ENCODE data around the gene OSBPL9.

OSBPL9 gene

GRCh38 chr1:51788938-51789337 is 172.0 kb downstream of the OSBPL9 start:
- Mint-ChIP-seq H3K4me3 (no peak overlapping the region), H3K9me3 (no peaks in the 10 kb centered on the region), H3K27ac (no peak overlapping the region), H3K36me3 (ENCODE audit: low read depth) (peaks cover 76% of the 10 kb centered on the region), H3K27me3 (ENCODE audit: low read depth, poor library complexity) (no peaks in the 10 kb centered on the region), H3K4me1 (peaks cover under 1% of the 10 kb centered on the region)
- DNase-seq: no peak
- no peak for TF ChIP-seq CTCF (IDR thresholded peaks at IDR 0.05)

- DNase-seq: no peak
- Mint-ChIP-seq H3K36me3 (ENCODE audit: low read depth) (peaks cover 78% of the 10 kb centered on the region), H3K4me3 (no peak overlapping the region), H3K9me3 (no peaks in the 10 kb centered on the region), H3K27me3 (ENCODE audit: low read depth, poor library complexity) (no peaks in the 10 kb centered on the region), H3K4me1 (peaks cover 5% of the 10 kb centered on the region), H3K27ac (no peak overlapping the region)
- TF ChIP-seq CTCF (IDR thresholded peaks at IDR 0.05): no peak
Observed at GRCh38 chr1:51789342-51789741, 172.4 kb downstream of the OSBPL9 start.

- Mint-ChIP-seq H3K9me3 (no peaks in the 10 kb centered on the region), H3K27ac (no peak overlapping the region), H3K27me3 (ENCODE audit: low read depth, poor library complexity) (no peaks in the 10 kb centered on the region), H3K4me1 (peaks cover 9% of the 10 kb centered on the region), H3K4me3 (no peak overlapping the region), H3K36me3 (ENCODE audit: low read depth) (peaks cover 78% of the 10 kb centered on the region)
- TF ChIP-seq CTCF (IDR thresholded peaks at IDR 0.05): no peak
- no peak for DNase-seq
Observed at GRCh38 chr1:51790385-51790784, 173.5 kb downstream of the OSBPL9 start.

- Mint-ChIP-seq H3K27me3 (ENCODE audit: low read depth, poor library complexity) (no peaks in the 10 kb centered on the region), H3K4me3 (no peak overlapping the region), H3K4me1 (peaks cover 9% of the 10 kb centered on the region), H3K9me3 (no peaks in the 10 kb centered on the region), H3K36me3 (ENCODE audit: low read depth) (peaks cover 68% of the 10 kb centered on the region), H3K27ac (peak overlapping the region; percentile 66)
- TF ChIP-seq CTCF (IDR thresholded peaks at IDR 0.05): no peak
- no peak for DNase-seq
Observed at GRCh38 chr1:51791888-51792287, 175.0 kb downstream of the OSBPL9 start.

- Mint-ChIP-seq H3K4me3 (no peak overlapping the region), H3K4me1 (peaks cover 9% of the 10 kb centered on the region), H3K27ac (peak overlapping the region; percentile 66), H3K27me3 (ENCODE audit: low read depth, poor library complexity) (no peaks in the 10 kb centered on the region), H3K36me3 (ENCODE audit: low read depth) (peaks cover 67% of the 10 kb centered on the region), H3K9me3 (no peaks in the 10 kb centered on the region)
- no peak for DNase-seq
- no peak for TF ChIP-seq CTCF (IDR thresholded peaks at IDR 0.05)
Observed at GRCh38 chr1:51792864-51793263, 176.0 kb downstream of the OSBPL9 start.

GRCh38 chr1:51794260-51794659 is 177.4 kb downstream of the OSBPL9 start:
- Mint-ChIP-seq H3K4me3 (no peak overlapping the region), H3K4me1 (peaks cover 9% of the 10 kb centered on the region), H3K9me3 (no peaks in the 10 kb centered on the region), H3K36me3 (ENCODE audit: low read depth) (peaks cover 65% of the 10 kb centered on the region), H3K27me3 (ENCODE audit: low read depth, poor library complexity) (no peaks in the 10 kb centered on the region), H3K27ac (peak overlapping the region; percentile 32)
- no peak for DNase-seq
- no peak for TF ChIP-seq CTCF (IDR thresholded peaks at IDR 0.05)
